Activated CD4-positive, CD25-positive, alpha-beta regulatory T cell (primary cell): ENCODE results near the gene BTBD8.
"Not testable (repeated sequence)": the region's sequence is repeated elsewhere in the genome, so short reads cannot be mapped to it uniquely, and the experiment has no call there.

Experiments used
- DNase-seq, 4 experiments: peaks; one replicate each; lab custom pipeline; 2025; lab: John Stamatoyannopoulos, UW

The BTBD8 gene

DNA sequence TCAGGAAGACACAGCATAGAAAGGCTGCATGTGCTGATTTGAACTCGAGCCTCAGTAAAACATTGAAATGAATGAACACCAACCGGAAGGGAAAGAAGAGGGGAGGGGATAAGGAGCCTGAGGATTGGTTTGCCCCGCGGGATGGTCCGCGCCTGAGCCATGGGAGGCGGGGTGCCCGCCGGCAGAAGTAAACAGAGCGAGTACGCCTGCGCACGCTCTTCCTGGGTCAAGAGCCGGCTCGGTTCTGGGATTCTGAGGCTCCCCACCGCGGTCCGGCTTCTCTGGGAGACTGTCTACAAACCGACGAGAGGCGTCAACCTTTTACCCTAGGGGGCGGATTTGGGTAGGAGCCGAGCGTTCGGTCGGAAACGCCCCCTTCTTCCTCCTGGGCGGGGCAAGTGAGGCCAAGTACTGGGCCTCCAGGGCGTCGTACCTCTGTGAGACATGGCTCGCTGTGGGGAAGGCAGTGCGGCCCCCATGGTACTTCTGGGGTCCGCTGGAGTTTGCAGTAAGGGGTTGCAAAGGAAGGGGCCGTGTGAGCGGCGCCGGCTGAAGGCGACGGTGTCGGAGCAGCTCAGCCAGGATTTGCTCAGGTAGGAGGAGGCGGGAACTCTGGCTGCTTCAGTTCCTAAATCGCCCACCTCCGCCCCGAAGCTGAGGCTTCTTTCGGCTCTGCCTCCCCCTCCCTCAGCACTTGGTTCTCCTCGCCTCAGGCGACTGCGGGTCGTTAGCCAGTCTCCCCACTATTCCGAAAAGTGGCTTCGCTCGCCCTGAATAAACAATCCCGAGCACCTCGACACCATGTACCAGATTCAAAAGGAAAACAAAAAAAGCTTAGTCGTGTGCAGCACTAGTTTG is at the start of gene BTBD8:
TSS of gene BTBD8 (plus strand) at position 218 of the 858 bp plus-strand sequence. CDS start at position 445, 227 bp downstream.
- peak; percentile 47 to 73 (median 67) for DNase-seq

DNA sequence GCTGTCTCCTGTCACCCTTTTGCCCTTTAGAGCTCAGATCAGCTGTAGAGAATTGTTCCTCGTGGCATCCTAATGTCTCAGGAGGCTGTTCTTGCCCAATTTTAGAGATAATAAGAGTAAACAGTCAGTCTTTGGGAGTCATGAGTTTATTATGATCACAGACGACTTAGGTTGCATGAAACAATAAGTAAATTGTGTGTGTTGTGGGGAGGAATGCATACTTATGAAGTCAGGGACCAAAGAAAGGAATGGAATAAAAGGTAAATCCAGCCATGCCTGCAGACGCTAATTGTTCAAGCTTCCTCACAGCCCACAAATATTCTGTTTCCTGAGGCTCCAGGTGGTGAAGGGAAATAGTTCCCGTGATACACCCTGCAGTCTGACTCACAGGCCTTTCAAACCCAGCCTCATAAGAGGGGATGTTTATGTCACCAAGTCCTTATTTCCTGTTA is 49.5 kb upstream of the BTBD8 start:
- DNase-seq = no peak

DNA sequence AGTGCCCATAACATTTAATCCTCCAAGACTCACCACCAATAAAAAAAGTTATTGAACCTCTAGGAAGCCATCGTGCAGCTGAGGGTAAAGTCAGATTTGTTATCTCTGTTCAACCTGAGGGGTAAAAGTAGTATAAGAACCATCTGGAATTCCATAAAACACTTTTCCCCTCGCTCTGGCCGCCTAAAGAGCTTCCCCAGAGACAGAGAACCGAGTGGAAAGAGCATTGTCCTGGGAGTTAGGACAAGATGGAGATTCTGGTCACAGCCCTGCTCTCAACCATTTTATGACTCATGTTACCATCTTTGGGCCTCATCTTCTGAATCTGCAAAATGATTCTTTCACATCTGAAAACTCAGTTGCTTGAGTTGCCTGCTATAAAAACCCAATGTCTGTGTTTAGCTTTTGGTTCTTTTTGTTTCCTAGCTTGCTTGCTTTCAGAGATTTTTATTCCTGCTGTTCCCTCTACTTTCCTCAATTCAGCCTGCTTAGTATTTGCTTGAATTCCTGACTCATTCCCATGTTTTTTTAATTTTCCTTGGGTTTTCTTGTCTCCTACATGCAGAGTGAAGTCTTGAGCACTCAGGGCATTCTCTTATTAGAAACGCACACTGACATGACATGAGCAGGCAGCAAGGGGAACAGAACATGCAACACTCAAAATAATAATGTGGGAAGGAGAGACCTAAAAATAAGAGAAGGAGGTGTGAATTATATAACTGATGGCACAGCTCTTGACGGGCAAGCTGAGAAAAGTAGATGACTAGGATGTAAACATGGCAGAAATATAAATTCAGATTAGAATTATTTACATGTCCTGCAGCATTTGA is 48.6 kb upstream of the BTBD8 start:
- DNase-seq = no peak

DNA sequence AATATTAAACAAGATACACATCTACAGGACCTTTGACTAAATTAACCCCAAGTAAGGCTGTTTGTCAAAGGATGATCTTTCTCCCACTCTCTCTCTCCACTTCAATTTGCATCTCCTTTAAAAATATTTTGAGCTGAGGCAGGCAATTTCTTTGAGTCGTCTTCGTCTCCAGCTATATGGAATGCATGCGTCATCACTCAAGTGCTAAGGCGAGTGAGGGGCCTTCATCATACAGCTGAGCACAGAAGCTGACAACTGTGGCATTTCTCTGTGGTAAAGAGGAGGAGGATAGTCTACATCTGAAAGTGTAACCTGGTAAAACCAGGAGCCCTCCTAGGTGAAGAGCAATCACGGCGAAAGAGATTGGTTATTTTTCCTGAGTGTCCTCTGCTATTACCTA is 42.7 kb upstream of the BTBD8 start:
- DNase-seq = no peak

DNA sequence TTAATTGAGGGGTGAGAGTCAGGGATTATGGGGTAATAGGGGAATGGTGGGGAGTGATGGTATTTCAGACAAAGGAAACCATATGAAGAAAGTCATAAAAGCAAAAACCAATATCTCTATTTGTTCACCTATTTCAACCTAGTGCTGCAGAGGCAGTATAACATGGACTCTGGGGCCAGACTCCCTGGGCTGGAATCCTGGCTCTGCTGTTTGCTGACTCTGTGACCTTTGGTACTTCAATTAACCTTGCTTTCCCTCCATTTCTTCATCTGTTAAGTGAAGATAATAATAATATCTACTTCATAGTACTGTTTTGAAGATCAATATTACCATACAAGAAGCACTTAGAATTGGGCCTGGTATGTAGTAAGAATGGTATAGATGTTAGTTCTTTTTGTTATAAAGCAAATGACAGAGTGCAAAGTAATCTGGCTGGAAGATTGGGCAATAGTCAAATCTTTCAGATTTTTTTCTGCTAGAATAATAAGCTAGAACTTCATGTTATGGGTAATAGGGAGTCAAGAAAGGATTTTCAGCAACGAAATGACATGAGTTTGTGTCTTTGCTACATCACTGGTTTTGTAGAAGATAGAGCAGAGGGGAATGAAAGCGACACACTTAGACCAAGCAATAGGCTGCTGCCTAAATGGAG is 41.3 kb upstream of the BTBD8 start:
- no peak for DNase-seq

DNA sequence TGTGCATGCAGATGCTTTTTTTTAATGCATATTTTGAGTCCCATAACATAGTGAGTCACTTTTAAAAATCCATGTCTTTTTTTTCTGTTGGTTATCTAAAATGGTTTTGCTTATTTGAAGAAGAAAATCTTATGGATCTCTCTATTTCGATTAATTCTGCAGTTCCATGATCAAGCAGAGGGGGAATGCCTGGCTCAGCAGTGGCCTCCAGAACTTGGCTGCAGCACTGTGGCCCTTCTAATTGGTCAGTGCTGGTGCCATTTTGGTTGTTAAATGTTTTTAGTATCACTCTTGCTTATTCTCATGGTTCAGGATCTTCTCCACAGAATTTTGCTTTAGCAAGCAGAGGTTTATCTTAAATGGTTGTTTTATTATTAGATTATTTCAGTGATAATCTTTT is 39.2 kb upstream of the BTBD8 start:
- no peak for DNase-seq

DNA sequence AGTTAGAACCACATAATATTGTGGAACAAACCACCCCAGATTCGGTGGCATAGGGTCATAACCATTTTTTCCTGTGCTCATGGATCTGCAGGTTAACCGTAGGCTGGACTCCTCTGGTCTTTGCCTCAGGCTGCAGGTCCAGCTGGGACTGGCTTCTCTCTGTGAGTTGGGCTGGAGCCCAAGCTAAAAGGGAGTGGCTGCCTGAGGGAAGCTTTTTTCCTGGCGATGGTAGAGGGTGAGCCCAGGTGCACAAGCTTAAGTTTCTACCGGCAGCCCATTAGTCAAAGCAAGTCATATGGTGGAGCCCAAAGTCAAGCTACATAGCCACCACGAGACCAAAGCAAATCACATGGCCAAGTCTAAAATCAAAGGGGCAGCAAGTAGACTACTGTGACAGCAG is 36.5 kb upstream of the BTBD8 start:
- no peak for DNase-seq

DNA sequence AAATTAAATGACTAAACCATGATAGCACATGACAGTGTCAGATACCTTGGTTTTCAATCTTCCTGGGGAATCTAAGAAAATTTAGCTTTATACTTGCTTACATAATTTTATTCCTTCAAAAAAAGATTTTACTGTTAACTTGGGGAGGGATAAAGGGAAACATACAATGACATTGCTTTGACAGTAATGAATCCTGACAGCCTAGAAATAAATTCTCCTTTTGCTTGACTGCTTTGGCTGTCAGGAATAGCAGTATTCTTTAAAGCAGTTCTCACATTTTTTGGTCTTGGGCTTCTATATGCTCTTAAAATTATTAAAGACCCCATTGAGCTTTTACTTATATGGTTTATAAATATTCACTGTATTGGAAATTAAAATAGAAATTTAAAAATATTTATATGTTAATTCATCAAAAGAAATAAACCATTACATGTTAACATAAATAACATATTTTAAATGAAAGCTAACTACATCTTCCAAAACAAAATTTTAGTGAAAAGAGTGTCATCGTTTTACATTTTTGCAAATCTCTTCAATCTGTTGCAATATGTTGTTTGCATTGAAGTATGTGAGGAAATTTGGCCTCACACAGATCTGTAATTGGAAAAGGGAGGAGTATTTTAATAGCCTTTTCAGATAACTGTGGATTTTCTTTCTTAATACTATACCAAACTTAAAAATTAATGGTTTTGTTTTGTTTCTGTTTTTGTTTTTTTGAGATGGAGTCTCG is 34.2 kb upstream of the BTBD8 start:
- no peak for DNase-seq

DNA sequence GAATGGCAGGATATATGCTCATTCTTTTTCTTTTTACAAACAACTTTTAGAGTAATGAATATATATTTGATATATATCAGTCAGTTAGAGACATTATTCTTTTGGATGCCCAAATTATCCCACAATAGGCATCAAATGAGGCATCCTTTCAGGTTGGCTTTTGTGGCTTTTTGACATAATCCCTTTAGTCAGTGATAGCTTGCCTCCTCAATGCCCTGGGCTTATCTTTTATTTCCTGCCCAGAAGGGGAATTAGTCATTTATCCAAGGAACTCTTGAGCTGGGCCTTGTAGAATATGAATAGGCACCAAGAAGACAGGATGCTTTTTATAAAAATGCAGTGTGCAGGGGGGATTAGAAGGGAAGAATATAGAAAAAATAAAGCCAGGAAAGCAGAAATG is 28.2 kb upstream of the BTBD8 start:
- DNase-seq = no peak

DNA sequence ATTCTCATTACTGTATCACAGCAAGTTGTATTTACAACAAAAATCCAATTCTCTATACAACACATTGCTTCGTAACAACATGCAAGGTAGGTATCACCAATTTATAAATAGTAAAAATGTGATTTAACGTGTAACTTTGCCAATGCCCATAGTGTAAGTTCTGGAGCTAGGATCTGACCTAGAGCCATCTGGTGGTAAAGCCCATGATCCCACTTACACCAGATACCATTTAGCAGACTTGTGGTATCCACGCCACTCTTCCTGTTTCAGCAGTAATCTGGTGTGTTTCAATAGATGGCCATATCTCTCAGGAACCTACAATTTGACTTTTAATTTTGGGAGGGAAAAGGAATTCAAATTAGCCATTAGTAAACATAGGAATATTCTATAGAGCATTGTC is 15.1 kb upstream of the BTBD8 start:
- no peak for DNase-seq

DNA sequence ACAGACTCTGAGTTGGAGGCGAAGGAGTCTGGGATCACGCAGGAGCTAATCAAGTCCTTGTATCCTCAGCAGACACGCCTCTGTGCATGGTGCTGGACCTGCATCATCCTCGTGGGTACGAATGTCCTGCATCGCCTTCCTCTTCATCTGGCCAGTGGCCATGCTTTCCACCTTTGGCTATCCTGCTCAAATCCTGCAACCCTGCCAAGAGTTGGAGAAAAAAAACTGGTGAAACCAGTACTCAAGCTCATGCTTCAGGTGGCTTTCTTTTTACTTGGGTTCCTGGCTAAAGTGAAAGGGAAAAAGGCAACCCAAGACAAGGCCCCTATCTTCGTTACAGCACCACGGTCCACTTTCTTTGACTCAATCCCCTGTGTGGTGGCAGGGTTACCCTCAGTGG is 13.8 kb upstream of the BTBD8 start:
- DNase-seq = no peak

DNA sequence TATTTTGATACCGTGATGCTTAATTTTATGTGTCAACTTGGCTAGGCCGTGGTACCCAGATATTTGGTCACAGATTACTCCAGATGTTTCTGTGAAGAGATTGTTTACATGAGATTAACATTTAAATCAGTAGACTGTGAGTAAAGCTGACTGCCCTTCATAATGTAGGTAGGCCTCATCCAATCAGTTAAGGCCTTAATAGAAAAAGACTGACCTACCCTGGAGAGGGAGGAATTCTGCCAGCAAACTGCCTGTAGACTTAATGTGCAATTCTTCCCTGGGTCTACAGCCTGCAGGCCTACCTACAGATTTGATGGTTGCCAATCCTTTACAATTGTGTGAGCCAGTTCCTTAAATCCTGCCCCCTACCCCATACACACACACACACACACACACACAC is 9.3 kb upstream of the BTBD8 start:
- no peak for DNase-seq

DNA sequence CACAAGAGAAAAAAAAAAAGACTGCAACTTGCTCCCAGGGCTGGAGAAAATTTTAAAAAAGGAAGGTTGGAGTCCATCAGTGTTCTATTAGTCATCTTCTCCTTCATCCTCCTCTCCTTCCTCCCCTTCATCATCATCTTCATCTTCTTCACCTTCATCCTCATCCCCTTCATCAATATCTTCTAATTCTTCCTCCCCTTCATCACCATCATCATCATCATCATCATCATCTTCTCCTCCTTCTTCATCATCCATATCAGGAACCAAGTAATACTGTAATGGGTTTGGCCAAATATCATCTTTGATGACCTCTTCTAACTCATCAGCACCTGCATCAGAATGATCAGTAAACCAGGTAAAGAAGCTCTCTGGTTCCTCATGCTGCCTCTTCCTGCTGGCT is 5.7 kb upstream of the BTBD8 start:
- DNase-seq = not testable (repeated sequence)

DNA sequence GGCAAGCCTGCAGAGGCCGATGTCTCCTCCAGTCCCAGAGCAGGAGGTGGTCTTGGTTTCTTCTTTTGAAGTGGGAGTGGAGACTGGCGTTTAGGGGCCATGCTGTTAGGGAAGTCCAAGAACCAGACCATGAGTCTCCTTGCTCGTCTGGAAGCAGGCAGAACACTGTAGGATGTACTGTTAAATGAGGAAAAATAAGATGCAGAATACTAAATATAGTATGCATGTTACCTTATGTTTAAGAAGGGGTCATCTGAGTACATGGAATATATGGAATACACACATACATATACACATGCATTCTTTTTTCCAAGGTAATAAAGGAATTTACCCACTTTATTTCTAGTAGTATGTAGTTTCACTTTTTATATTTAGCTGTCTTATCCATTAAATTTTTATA is 4.8 kb upstream of the BTBD8 start, which contains the start of gene SETSIP:
TSS of gene SETSIP (minus strand) at position 101 of the 400 bp plus-strand sequence. CDS start at position 101, 0 bp downstream.
- DNase-seq = no peak

DNA sequence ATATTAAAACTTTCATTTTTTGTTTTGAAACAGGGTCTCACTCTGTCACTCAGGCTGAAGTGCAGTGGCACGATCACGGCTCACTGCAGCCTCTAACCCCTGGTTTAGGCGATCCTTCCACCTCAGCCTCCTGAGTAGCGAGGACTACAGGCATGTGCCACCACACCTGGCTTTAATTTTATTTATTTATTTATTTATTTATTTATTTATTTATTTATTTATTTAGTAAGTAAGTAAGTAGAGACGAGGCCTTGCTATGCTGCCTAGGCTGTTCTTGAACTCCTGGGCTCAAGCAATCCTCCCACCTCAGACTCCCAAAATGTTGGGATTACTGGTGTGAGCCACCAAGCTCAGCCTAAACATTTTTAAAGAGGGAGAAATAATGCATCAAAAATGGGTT is 3.8 kb upstream of the BTBD8 start:
- no peak for DNase-seq

DNA sequence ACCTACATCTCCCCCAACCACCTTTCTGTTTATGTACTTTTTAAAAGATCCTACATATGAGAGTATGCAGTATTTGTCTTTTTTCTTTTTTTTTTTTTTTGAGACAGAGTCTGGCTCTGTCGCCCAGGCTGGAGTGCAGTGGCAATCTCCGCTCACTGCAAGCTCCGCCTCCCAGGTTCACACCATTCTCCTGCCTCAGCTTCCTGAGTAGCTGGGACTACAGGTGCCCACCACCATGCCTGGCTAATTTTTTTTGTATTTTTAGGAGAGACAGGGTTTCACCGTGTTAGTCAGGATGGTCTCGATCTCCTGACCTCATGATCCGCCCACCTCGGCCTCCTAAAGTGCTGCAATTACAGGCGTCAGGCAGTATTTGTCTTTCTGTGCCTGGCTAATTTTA is 2.1 kb upstream of the BTBD8 start:
- not testable (repeated sequence) for DNase-seq

DNA sequence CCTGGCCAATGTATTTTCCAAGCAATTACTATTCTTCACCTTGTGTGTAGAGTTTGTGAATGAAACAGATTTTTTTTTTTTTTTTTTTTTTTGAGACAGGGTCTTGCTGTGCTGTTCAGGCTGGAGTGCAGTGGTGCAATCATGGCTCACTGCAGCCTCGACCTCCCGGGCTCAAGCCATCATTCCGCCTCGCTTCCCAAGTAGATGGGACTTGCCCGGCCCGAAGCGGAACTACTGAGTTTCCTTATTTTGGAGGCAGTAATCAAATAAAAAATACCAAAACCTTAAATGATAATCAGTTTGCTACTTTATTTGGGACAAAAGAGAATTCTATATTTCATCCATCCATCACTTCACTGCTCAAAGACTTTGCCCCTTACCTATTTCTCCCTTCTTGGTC is 704 bp upstream of the BTBD8 start:
- no peak for DNase-seq

DNA sequence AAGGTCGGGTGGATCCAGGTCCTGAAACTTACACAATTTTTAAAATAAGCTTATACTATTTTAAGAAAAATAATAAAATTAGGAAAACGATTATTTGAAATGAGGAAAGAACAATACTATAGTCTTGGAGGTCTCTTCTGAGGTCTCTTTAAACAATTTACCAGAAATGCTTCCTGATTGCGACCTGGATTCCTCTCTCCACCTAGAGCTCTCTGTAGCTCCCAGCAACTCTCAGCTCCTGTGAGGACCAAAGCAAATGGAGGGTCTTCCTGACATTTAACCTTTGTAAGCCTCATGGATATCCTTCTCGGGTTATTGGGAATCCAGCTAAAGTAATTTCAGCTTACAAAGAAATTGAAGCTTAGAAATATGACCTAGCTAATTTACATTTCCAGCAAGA is 886 bp downstream of the BTBD8 start:
- DNase-seq = no peak

DNA sequence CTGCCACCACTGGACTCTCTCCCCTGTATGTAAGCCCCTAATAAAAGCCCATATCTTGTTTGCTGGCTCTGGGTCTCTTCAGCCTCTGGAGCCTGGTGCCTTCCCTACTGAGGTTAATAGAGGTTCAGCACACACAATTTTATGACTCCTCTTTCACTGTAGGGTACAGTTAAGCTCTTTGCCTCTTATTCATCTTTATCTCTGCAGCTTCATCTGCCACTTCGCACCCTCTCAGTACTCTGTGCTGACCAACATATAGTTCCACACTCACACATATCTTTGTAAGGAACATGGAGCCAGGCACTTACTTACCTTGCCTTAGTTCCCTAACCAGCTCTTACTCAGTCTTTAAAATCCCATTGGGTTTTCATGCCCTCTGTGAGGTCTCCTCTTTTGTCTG is 4.5 kb downstream of the BTBD8 start:
- DNase-seq = no peak

DNA sequence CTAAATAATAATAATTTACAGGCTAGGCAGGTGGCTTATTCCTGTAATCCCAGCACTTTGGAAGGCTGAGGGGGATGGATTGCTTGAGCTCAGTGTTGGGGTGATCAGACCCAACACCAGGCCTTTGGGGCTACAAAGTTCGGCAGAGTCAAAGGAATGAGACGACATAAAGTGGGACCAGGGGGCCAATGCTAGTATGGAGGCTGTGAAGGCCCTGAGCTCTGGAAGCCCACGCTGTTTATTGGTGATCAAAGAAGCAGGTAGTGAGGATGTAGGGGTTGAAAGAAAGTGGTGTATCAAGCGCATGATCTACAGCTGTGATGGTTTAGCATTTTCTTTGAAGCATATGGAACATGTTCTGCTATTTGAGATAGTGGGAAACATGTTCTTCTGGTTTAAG is 5.6 kb downstream of the BTBD8 start:
- no peak for DNase-seq

DNA sequence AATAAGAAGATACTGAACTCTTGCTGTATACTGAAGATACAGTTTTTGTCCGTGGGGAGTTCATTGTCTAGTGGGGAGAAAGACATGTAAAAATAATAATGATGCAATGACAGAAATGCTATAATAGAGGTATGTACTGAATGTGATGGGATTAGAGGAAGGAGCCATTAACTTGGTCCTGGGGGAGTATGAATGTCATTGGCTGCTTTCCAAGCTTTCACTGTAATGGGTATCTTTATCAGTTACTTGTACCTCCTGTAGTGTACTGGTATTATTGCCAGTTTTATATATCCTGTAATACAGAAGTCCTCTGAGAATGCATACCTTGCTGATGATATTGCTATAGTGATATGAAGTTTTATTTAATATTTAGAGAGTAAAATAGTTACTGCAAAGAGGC is 7.4 kb downstream of the BTBD8 start:
- DNase-seq = no peak

DNA sequence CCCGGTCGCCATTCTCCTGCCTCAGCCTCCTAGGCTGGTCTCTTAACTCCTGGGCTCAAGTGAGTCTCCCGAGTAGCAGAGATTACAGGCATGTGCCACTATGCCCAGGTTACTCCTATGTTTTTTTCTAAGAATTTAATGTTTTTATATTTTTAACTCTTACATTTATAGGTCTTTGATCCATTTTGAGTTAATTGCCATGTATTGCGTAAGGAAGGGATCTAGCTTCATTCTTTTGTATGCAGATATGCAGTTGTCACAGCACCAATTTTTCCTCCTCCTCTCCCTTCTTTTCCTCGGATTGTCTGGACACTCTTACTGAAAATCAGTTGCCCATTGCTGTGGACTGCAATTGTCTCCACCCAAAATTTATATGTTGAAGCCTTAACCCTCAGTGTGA is 11.5 kb downstream of the BTBD8 start:
- DNase-seq = no peak
